Measurements from ENCODE around the gene UBL7. TPM values are rescaled to one million over a fixed set of nuclear protein-coding genes. Genes with fewer than 3 reads are reported as not detected.

UBL7 gene
- total and polyA plus RNA-seq, 2 experiments from 2014 or later = 39.2 to 60.2 TPM

DNA sequence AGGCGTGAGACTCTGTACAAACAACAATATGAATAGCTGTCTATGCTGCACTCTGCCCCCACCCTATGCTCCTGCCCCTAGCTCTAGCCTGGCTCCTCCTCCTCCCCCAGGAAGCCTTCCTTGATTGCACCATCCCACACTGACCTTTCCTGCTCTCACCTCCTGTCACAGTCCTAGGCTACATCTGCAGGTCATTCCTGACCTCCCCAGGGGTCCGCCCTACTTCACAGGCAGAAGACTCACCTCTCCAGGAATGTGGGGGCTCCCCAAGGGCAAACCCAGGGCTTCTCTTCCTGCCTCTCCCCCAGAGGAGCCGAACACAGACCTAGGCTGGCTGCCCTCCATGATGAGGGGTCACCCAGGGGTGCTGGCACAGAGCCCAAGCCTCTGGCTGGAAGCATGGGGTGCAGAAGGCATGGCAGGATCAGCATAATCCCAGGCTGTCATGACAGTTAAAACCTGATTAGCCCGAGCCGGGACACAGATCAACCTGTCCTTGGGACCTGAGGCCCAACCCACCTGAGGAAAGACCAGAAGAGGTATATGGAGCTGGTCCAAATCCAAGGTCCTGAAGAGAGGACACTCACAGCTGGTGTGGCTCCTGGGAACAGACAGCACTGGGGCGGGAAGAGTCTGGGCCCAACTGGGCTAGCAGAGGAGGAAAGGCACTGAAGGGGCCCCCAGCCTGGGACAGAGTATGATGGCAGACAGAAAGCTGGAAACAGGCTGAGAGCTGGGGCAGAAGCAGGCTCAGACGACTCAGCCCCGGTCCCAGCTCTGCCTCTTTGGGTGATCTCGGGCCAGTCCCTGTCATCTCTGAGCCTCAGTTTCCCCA, 33.1 kb downstream of the UBL7 start:
- no peak overlapping the region for H3K27ac ChIP-seq
- no peaks in the 10 kb centered on the region for H4K20me1 ChIP-seq (ENCODE audit: insufficient read depth, poor library complexity, severe bottlenecking)
- H2AFZ ChIP-seq = no peak overlapping the region
- WGBS (ENCODE audit: low lambda C conversion rate, missing lambda C conversion rate) = 92% methylated on average over 9 of the region's 9 CpGs
- H3K9me2 ChIP-seq (replicated peaks; ENCODE audit: insufficient read depth) = no peaks in the 10 kb centered on the region
- H3K9me3 ChIP-seq (ENCODE audit: low read depth) = no peaks in the 10 kb centered on the region
- H3K4me1 ChIP-seq (ENCODE audit: insufficient read depth) = peaks cover 10% of the 10 kb centered on the region
- no peak overlapping the region for H3K4me3 ChIP-seq
- peaks cover 4% of the 10 kb centered on the region for H3K79me2 ChIP-seq
- H3K4me2 ChIP-seq = no peak overlapping the region
- H3K36me3 ChIP-seq (replicated peaks; ENCODE audit: insufficient read depth, low read depth) = no peaks in the 10 kb centered on the region
- H3K27me3 ChIP-seq = peaks cover 20% of the 10 kb centered on the region
- no peak for DNase-seq (ENCODE audit: low spot score)
- TF ChIP-seq EZH2phosphoT487 (IDR thresholded peaks at IDR 0.05; ENCODE audit: low read depth, severe bottlenecking, unreplicated experiment) (no peak), CTCF (IDR thresholded peaks at IDR 0.05; ENCODE audit: poor library complexity) (no peak), EZH2 (IDR thresholded peaks at IDR 0.05; ENCODE audit: borderline replicate concordance) (no peak)

DNA sequence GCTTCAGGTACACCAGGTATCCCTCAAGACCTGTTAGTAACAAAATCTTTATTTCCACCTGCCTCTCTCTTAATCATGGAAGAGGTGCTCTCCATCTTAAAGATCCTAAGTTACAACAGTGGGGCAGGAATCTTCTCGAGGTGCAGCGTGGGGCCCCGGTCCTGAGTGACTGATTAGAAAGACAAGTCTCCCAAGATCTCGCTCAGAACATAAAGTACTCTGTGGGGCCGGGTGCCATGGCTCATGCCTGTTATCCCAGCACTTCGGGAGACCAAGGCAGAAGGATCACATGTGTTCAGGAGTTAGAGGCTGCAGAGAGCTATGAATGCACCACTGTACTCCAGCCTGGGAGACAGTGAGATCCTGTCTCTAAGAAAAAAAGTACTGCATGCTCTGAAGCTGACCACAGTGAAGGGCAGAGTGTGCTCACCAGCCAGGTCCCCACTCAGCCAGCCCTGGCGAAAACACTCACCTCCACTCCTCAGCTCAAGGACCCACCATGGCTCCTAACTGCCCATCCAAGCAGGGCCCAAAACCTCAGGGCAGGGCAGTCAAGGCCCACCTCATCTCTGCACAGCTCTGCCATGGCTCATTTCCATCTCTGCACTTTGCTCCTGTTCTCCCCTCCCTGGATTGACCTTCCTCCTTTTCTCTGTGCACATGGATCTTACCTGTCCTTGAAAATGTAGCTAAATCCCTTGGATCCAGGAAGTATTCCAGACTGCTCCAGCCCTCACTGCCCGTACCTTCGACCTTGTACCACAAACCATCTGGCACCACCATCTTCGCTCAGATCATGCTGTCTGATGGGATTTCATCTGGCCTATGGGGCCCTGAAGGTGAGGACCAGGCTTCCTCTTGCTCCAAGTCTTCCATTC, 34.3 kb downstream of the UBL7 start:
- Histone ChIP-seq H3K4me3 (no peak overlapping the region), H2AFZ (no peak overlapping the region), H3K9me2 (replicated peaks; ENCODE audit: insufficient read depth) (no peaks in the 10 kb centered on the region), H3K9me3 (ENCODE audit: low read depth) (no peaks in the 10 kb centered on the region), H3K27ac (no peak overlapping the region), H4K20me1 (ENCODE audit: insufficient read depth, poor library complexity, severe bottlenecking) (no peaks in the 10 kb centered on the region), H3K79me2 (no peaks in the 10 kb centered on the region), H3K4me1 (ENCODE audit: insufficient read depth) (peaks cover 9% of the 10 kb centered on the region), H3K36me3 (replicated peaks; ENCODE audit: insufficient read depth, low read depth) (no peaks in the 10 kb centered on the region), H3K4me2 (no peak overlapping the region), H3K27me3 (peaks cover 8% of the 10 kb centered on the region)
- WGBS (ENCODE audit: low lambda C conversion rate, missing lambda C conversion rate) = 88% methylated on average over 10 of the region's 10 CpGs
- no peak for TF ChIP-seq EZH2 (IDR thresholded peaks at IDR 0.05; ENCODE audit: borderline replicate concordance)
- no peak for TF ChIP-seq CTCF (IDR thresholded peaks at IDR 0.05; ENCODE audit: poor library complexity)
- TF ChIP-seq EZH2phosphoT487 (IDR thresholded peaks at IDR 0.05; ENCODE audit: low read depth, severe bottlenecking, unreplicated experiment) = no peak
- DNase-seq (ENCODE audit: low spot score) = no peak

- H3K4me3 ChIP-seq = no peak overlapping the region
- H3K27ac ChIP-seq = no peak overlapping the region
- H3K79me2 ChIP-seq = no peaks in the 10 kb centered on the region
- 87% methylated on average over 7 of the region's 7 CpGs for WGBS (ENCODE audit: low lambda C conversion rate, missing lambda C conversion rate)
- no peaks in the 10 kb centered on the region for H3K27me3 ChIP-seq
- H3K36me3 ChIP-seq (replicated peaks; ENCODE audit: insufficient read depth, low read depth) = no peaks in the 10 kb centered on the region
- H3K4me2 ChIP-seq = no peak overlapping the region
- no peaks in the 10 kb centered on the region for H4K20me1 ChIP-seq (ENCODE audit: insufficient read depth, poor library complexity, severe bottlenecking)
- H3K4me1 ChIP-seq (ENCODE audit: insufficient read depth) = peaks cover 9% of the 10 kb centered on the region
- no peaks in the 10 kb centered on the region for H3K9me2 ChIP-seq (replicated peaks; ENCODE audit: insufficient read depth)
- no peak overlapping the region for H2AFZ ChIP-seq
- DNase-seq (ENCODE audit: low spot score) = no peak
- H3K9me3 ChIP-seq (ENCODE audit: low read depth) = no peaks in the 10 kb centered on the region
- no peak for TF ChIP-seq EZH2phosphoT487 (IDR thresholded peaks at IDR 0.05; ENCODE audit: low read depth, severe bottlenecking, unreplicated experiment)
- no peak for TF ChIP-seq CTCF (IDR thresholded peaks at IDR 0.05; ENCODE audit: poor library complexity)
- TF ChIP-seq EZH2 (IDR thresholded peaks at IDR 0.05; ENCODE audit: borderline replicate concordance) = no peak
Observed at GRCh38 chr15:74425630-74426029, 35.3 kb downstream of the UBL7 start.
